Fibroblast of pulmonary artery (primary cell): ENCODE data around the gene SIPA1L3.
"Not testable (repeated sequence)": the region's sequence is repeated elsewhere in the genome, so short reads cannot be mapped to it uniquely, and the experiment has no call there.

ENCODE experiments used
- DNase-seq: peaks from one replicate; pipeline ENCODE4 v3.0.0-alpha.2; 2010; ENCODE audit warnings: low read depth
- H3K4me3 ChIP-seq: replicated peaks from 2 replicates; pipeline ENCODE4 v1.5.1; 2011; ENCODE audit warnings: low read depth, mild to moderate bottlenecking, control low read depth, low read length, moderate library complexity
- CTCF ChIP-seq: IDR thresholded peaks from 2 replicates; pipeline ENCODE4 v1.5.1; 2011; ENCODE audit warnings: mild to moderate bottlenecking, control low read depth, low read length, inconsistent platforms; ENCODE audit errors: missing control alignments

The SIPA1L3 gene

GRCh38 chr19:38223119-38223523, 316.1 kb downstream of the SIPA1L3 start:
- H3K4me3 ChIP-seq, result no peak overlapping the region
- no peak for DNase-seq
- no peak for TF ChIP-seq CTCF

GRCh38 chr19:38223617-38224013, 316.6 kb downstream of the SIPA1L3 start:
- TF ChIP-seq CTCF, result no peak
- DNase-seq, result no peak
- peak overlapping the region; percentile 64 for H3K4me3 ChIP-seq

GRCh38 chr19:38224014-38224862, 317.2 kb downstream of the SIPA1L3 start, which contains the start of gene DPF1:
TSS of gene DPF1 (minus strand) at chr19:38224222. CDS start at chr19:38224142, 80 bp downstream.
- TF ChIP-seq CTCF, result peak; percentile 12
- peak within 1 kb of the TSS; percentile 64 for H3K4me3 ChIP-seq
- peak; percentile 64 for DNase-seq

GRCh38 chr19:38224863-38225218, 317.8 kb downstream of the SIPA1L3 start:
- not testable (repeated sequence) for DNase-seq, H3K4me3 ChIP-seq

GRCh38 chr19:38227287-38228004, 320.4 kb downstream of the SIPA1L3 start:
- TF ChIP-seq CTCF, result no peak
- no peak overlapping the region for H3K4me3 ChIP-seq
- DNase-seq, result no peak

GRCh38 chr19:38228005-38228377, 321.0 kb downstream of the SIPA1L3 start:
- no peak for DNase-seq
- no peak overlapping the region for H3K4me3 ChIP-seq
- no peak for TF ChIP-seq CTCF

GRCh38 chr19:38228491-38229439, 321.8 kb downstream of the SIPA1L3 start:
- H3K4me3 ChIP-seq, result peak overlapping the region; percentile 36
- TF ChIP-seq CTCF, result no peak
- no peak for DNase-seq
